ENCODE data around the gene SUGCT. TPM values are rescaled to one million over a fixed set of nuclear protein-coding genes. Genes with fewer than 3 reads are reported as not detected.

SUGCT gene
- total and polyA plus RNA-seq, 3 donors from 2014 or later = 7.1 to 9.8 (median 8.1) TPM

- Histone ChIP-seq H3K27me3 (no peaks in the 10 kb centered on the region), H3K9me3 (no peaks in the 10 kb centered on the region), H3K4me1 (no peaks in the 10 kb centered on the region), H3K27ac (no peak overlapping the region), H3K4me3 (no peak overlapping the region), H3K36me3 (ENCODE audit: low read depth, missing control alignments) (no peaks in the 10 kb centered on the region)
- 62 to 70% methylated on average over 8 of the region's 8 CpGs for WGBS, 2 donors
- intact Hi-C loops (cut with DNase I; ENCODE audit: low total_unique reads) = no loop called here
- TF ChIP-seq CTCF (IDR thresholded peaks at IDR 0.05) (no peak), POLR2A (IDR thresholded peaks at IDR 0.05) (no peak)
- DNase-seq = no peak
Measured at GRCh38 chr7:40572810-40573465, 438.1 kb downstream of the SUGCT start.

GRCh38 chr7:40579401-40579800 is 444.6 kb downstream of the SUGCT start:
- no peak for TF ChIP-seq CTCF (IDR thresholded peaks at IDR 0.05)
- TF ChIP-seq POLR2A (IDR thresholded peaks at IDR 0.05) = no peak
- no peak overlapping the region for H3K4me3 ChIP-seq
- WGBS, 2 donors = 59 to 64% methylated on average over 5 of the region's 5 CpGs
- no peaks in the 10 kb centered on the region for H3K27me3 ChIP-seq
- DNase-seq = no peak
- no peaks in the 10 kb centered on the region for H3K4me1 ChIP-seq
- intact Hi-C loops (cut with DNase I; ENCODE audit: low total_unique reads) = no loop called here
- no peaks in the 10 kb centered on the region for H3K9me3 ChIP-seq
- H3K36me3 ChIP-seq (ENCODE audit: low read depth, missing control alignments) = no peaks in the 10 kb centered on the region
- H3K27ac ChIP-seq = no peak overlapping the region

GRCh38 chr7:40580776-40581175 is 446.0 kb downstream of the SUGCT start:
- H3K27ac ChIP-seq = no peak overlapping the region
- no peaks in the 10 kb centered on the region for H3K36me3 ChIP-seq (ENCODE audit: low read depth, missing control alignments)
- intact Hi-C loops (cut with DNase I; ENCODE audit: low total_unique reads) = no loop called here
- no peak for DNase-seq
- no peak overlapping the region for H3K4me3 ChIP-seq
- H3K9me3 ChIP-seq = no peaks in the 10 kb centered on the region
- H3K27me3 ChIP-seq = no peaks in the 10 kb centered on the region
- no peaks in the 10 kb centered on the region for H3K4me1 ChIP-seq
- WGBS, 2 donors = 95% methylated on average over 4 of the region's 4 CpGs
- no peak for TF ChIP-seq POLR2A (IDR thresholded peaks at IDR 0.05)
- no peak for TF ChIP-seq CTCF (IDR thresholded peaks at IDR 0.05)

- no peak for TF ChIP-seq POLR2A (IDR thresholded peaks at IDR 0.05)
- TF ChIP-seq CTCF (IDR thresholded peaks at IDR 0.05) = no peak
- intact Hi-C loops (cut with DNase I; ENCODE audit: low total_unique reads) = no loop called here
- Histone ChIP-seq H3K4me3 (no peak overlapping the region), H3K27me3 (no peaks in the 10 kb centered on the region), H3K27ac (no peak overlapping the region), H3K36me3 (ENCODE audit: low read depth, missing control alignments) (no peaks in the 10 kb centered on the region), H3K4me1 (no peaks in the 10 kb centered on the region), H3K9me3 (no peaks in the 10 kb centered on the region)
- no peak for DNase-seq
- WGBS, 2 donors = 84 to 93% methylated on average over 5 of the region's 5 CpGs
Measured at GRCh38 chr7:40582539-40582938, 447.7 kb downstream of the SUGCT start.
